Measurements from ENCODE around the gene C18orf63.

C18orf63 gene

GRCh38 chr18:74336656-74337055, 21.0 kb downstream of the C18orf63 start:
- Histone ChIP-seq H3K9me2 (replicated peaks; ENCODE audit: low read depth, low read length) (no peaks in the 10 kb centered on the region), H3F3A (ENCODE audit: low read depth) (no peaks in the 10 kb centered on the region), H3K4me1 (ENCODE audit: insufficient read depth, low read length, poor library complexity, severe bottlenecking) (no peaks in the 10 kb centered on the region), H3K27me3 (ENCODE audit: insufficient read depth, low read length, poor library complexity, severe bottlenecking) (no peaks in the 10 kb centered on the region), H4K20me1 (ENCODE audit: insufficient read depth, low read length, poor library complexity, severe bottlenecking) (no peaks in the 10 kb centered on the region), H3K36me3 (ENCODE audit: insufficient read depth, low read length) (no peaks in the 10 kb centered on the region), H2AFZ (ENCODE audit: low read length) (no peak overlapping the region), H3K9me3 (ENCODE audit: insufficient read depth, low read depth, low read length) (no peaks in the 10 kb centered on the region), H3K4me2 (ENCODE audit: low read depth, low read length, poor library complexity, severe bottlenecking) (no peak overlapping the region), H3K9ac (ENCODE audit: low read depth, low read length, poor library complexity, severe bottlenecking) (no peak overlapping the region), H3K4me3 (ENCODE audit: low read length, poor library complexity, severe bottlenecking) (no peak overlapping the region), H3K79me2 (ENCODE audit: insufficient read depth, low read length) (no peaks in the 10 kb centered on the region)
- no peak for TF ChIP-seq EZH2phosphoT487 (IDR thresholded peaks at IDR 0.05; ENCODE audit: borderline replicate concordance)
- TF ChIP-seq CTCF (conservative IDR thresholded peaks at IDR 0.05; ENCODE audit: low read length), result no peak

- Histone ChIP-seq H2AFZ (ENCODE audit: low read length) (no peak overlapping the region), H3F3A (ENCODE audit: low read depth) (no peaks in the 10 kb centered on the region), H3K9ac (ENCODE audit: low read depth, low read length, poor library complexity, severe bottlenecking) (no peak overlapping the region), H3K79me2 (ENCODE audit: insufficient read depth, low read length) (no peaks in the 10 kb centered on the region), H3K4me3 (ENCODE audit: low read length, poor library complexity, severe bottlenecking) (no peak overlapping the region), H3K36me3 (ENCODE audit: insufficient read depth, low read length) (no peaks in the 10 kb centered on the region), H3K9me2 (replicated peaks; ENCODE audit: low read depth, low read length) (no peaks in the 10 kb centered on the region), H3K4me1 (ENCODE audit: insufficient read depth, low read length, poor library complexity, severe bottlenecking) (no peaks in the 10 kb centered on the region), H3K4me2 (ENCODE audit: low read depth, low read length, poor library complexity, severe bottlenecking) (no peak overlapping the region), H4K20me1 (ENCODE audit: insufficient read depth, low read length, poor library complexity, severe bottlenecking) (no peaks in the 10 kb centered on the region), H3K27me3 (ENCODE audit: insufficient read depth, low read length, poor library complexity, severe bottlenecking) (no peaks in the 10 kb centered on the region), H3K9me3 (ENCODE audit: insufficient read depth, low read depth, low read length) (no peaks in the 10 kb centered on the region)
- TF ChIP-seq EZH2phosphoT487 (IDR thresholded peaks at IDR 0.05; ENCODE audit: borderline replicate concordance), result no peak
- TF ChIP-seq CTCF (conservative IDR thresholded peaks at IDR 0.05; ENCODE audit: low read length), result no peak
These were observed 21.7 kb downstream of the C18orf63 start for GRCh38 chr18:74337155-74337911.

- no peaks in the 10 kb centered on the region for H3K4me1 ChIP-seq (ENCODE audit: insufficient read depth, low read length, poor library complexity, severe bottlenecking)
- no peaks in the 10 kb centered on the region for H3K36me3 ChIP-seq (ENCODE audit: insufficient read depth, low read length)
- no peaks in the 10 kb centered on the region for H3K27me3 ChIP-seq (ENCODE audit: insufficient read depth, low read length, poor library complexity, severe bottlenecking)
- H3K4me2 ChIP-seq (ENCODE audit: low read depth, low read length, poor library complexity, severe bottlenecking), result no peak overlapping the region
- no peaks in the 10 kb centered on the region for H3K9me2 ChIP-seq (replicated peaks; ENCODE audit: low read depth, low read length)
- no peaks in the 10 kb centered on the region for H3K79me2 ChIP-seq (ENCODE audit: insufficient read depth, low read length)
- H3F3A ChIP-seq (ENCODE audit: low read depth), result no peaks in the 10 kb centered on the region
- H3K4me3 ChIP-seq (ENCODE audit: low read length, poor library complexity, severe bottlenecking), result no peak overlapping the region
- TF ChIP-seq EZH2phosphoT487 (IDR thresholded peaks at IDR 0.05; ENCODE audit: borderline replicate concordance) (no peak), CTCF (conservative IDR thresholded peaks at IDR 0.05; ENCODE audit: low read length) (no peak)
- H3K9me3 ChIP-seq (ENCODE audit: insufficient read depth, low read depth, low read length), result no peaks in the 10 kb centered on the region
- H4K20me1 ChIP-seq (ENCODE audit: insufficient read depth, low read length, poor library complexity, severe bottlenecking), result no peaks in the 10 kb centered on the region
- no peak overlapping the region for H2AFZ ChIP-seq (ENCODE audit: low read length)
- H3K9ac ChIP-seq (ENCODE audit: low read depth, low read length, poor library complexity, severe bottlenecking), result no peak overlapping the region
These were observed 22.3 kb downstream of the C18orf63 start for GRCh38 chr18:74337912-74338309.
